ENCODE data around the gene RET. TPM values are rescaled to one million over a fixed set of nuclear protein-coding genes. Genes with fewer than 3 reads are reported as not detected.

Gene RET
- total RNA-seq, 2 donors from 2014 or later: 0.14 TPM; not detected in 1

GRCh38 chr10:43083764-43084163 lies 6.9 kb downstream of the RET start:
- Histone ChIP-seq H3K4me3 (no peak overlapping the region), H3K9me3 (no peaks in the 10 kb centered on the region), H3K27ac (no peak overlapping the region), H3K27me3 (replicated peaks; ENCODE audit: insufficient read depth) (no peaks in the 10 kb centered on the region), H3K4me1 (ENCODE audit: control insufficient read depth in 1 of 2, low read depth in 2 of 2) (no peaks in the 10 kb centered on the region), H3K36me3 (no peaks in the 10 kb centered on the region)
- TF ChIP-seq, protein P1, sequence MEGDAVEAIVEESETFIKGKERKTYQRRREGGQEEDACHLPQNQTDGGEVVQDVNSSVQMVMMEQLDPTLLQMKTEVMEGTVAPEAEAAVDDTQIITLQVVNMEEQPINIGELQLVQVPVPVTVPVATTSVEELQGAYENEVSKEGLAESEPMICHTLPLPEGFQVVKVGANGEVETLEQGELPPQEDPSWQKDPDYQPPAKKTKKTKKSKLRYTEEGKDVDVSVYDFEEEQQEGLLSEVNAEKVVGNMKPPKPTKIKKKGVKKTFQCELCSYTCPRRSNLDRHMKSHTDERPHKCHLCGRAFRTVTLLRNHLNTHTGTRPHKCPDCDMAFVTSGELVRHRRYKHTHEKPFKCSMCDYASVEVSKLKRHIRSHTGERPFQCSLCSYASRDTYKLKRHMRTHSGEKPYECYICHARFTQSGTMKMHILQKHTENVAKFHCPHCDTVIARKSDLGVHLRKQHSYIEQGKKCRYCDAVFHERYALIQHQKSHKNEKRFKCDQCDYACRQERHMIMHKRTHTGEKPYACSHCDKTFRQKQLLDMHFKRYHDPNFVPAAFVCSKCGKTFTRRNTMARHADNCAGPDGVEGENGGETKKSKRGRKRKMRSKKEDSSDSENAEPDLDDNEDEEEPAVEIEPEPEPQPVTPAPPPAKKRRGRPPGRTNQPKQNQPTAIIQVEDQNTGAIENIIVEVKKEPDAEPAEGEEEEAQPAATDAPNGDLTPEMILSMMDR (IDR thresholded peaks at IDR 0.05): no peak
- ATAC-seq (ENCODE audit: insufficient number of reproducible peaks, low FRiP score, low read depth) (no peak), DNase-seq (ENCODE audit: low spot score) (no peak)

DNA sequence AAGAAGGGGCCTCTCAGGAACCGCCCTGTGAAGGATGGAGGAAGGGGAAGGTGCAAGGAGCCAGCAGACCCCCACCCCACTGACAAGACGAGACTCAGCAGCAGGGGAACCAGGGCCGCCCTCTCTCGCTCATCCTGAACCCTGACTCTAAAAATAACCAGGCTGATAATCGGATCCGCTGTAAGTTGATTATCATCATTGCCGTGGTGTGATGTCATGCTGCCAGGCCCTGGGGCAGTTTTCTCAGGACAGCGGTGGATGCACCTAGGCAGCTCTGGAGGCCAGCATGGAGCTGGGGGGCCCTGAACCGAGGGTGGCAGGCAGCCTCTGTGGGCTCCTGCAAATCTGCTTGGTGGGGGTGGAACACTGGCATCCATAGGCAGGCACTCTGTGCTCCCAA lies 7.9 kb downstream of the RET start:
- H3K36me3 ChIP-seq: no peaks in the 10 kb centered on the region
- no peak for ATAC-seq (ENCODE audit: insufficient number of reproducible peaks, low FRiP score, low read depth)
- no peak for DNase-seq (ENCODE audit: low spot score)
- H3K27ac ChIP-seq: no peak overlapping the region
- H3K4me1 ChIP-seq (ENCODE audit: control insufficient read depth in 1 of 2, low read depth in 2 of 2): no peaks in the 10 kb centered on the region
- no peaks in the 10 kb centered on the region for H3K9me3 ChIP-seq
- no peak overlapping the region for H3K4me3 ChIP-seq
- H3K27me3 ChIP-seq (replicated peaks; ENCODE audit: insufficient read depth): no peaks in the 10 kb centered on the region
- TF ChIP-seq, protein P1 (IDR thresholded peaks at IDR 0.05): no peak

DNA sequence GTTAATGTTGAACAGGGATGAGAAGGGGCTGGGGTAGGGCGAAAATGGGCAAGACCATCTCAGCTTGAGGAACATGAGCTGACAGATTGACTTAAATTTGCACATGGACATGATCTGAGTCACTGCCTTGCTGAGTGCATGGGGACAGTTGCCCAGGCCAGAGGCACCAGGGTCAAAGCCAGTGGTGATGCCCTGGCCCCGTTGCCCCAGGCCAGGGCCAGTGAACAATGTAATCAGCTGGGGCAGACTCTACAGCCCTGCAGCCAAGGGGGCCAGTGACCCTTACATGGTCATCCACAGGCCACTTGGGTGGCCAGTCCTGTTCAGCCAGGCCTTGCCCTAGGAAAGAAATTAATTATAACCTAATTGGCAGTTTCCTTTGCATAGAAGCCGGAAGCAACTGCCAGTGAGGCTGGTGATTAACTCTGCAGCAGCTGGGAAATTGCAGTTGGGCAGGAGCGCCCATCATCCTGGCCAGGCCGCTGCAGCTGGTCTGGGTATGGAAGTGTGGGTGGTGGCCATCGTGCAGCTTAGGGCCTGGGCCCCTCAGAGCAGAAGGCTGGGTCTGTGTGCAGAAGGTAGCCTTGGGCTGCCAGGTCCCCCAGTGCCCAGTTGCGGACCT lies 9.6 kb downstream of the RET start:
- Histone ChIP-seq H3K4me1 (ENCODE audit: control insufficient read depth in 1 of 2, low read depth in 2 of 2) (no peaks in the 10 kb centered on the region), H3K9me3 (no peaks in the 10 kb centered on the region), H3K4me3 (no peak overlapping the region), H3K27ac (no peak overlapping the region), H3K36me3 (no peaks in the 10 kb centered on the region), H3K27me3 (replicated peaks; ENCODE audit: insufficient read depth) (no peaks in the 10 kb centered on the region)
- TF ChIP-seq, protein P1 (IDR thresholded peaks at IDR 0.05): no peak
- no peak for DNase-seq (ENCODE audit: low spot score)
- ATAC-seq (ENCODE audit: insufficient number of reproducible peaks, low FRiP score, low read depth): no peak

DNA sequence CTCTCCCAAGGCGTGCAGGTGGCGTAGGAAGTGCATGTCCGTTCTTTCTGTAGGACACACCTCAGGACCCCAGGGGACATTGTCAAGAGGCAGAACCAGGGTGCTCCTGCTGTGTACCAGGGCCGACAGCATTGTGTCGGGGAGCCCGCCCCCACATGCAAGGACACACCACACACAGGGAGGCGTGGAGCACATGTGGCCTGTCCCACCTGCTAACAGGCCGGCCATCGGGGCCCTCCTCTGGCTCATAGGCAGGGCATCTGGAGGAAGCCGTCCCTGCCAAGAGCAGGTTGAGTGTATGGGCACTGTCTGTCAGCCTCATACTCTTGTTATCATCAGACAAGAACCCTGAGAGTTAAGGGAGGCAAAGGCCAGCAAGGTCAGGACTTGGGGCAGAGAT lies 12.7 kb downstream of the RET start:
- DNase-seq (ENCODE audit: low spot score) (no peak), ATAC-seq (ENCODE audit: insufficient number of reproducible peaks, low FRiP score, low read depth) (no peak)
- Histone ChIP-seq H3K4me1 (ENCODE audit: control insufficient read depth in 1 of 2, low read depth in 2 of 2) (no peaks in the 10 kb centered on the region), H3K36me3 (no peaks in the 10 kb centered on the region), H3K9me3 (no peaks in the 10 kb centered on the region), H3K4me3 (no peak overlapping the region), H3K27ac (no peak overlapping the region), H3K27me3 (replicated peaks; ENCODE audit: insufficient read depth) (no peaks in the 10 kb centered on the region)
- TF ChIP-seq, protein P1 (IDR thresholded peaks at IDR 0.05): no peak

DNA sequence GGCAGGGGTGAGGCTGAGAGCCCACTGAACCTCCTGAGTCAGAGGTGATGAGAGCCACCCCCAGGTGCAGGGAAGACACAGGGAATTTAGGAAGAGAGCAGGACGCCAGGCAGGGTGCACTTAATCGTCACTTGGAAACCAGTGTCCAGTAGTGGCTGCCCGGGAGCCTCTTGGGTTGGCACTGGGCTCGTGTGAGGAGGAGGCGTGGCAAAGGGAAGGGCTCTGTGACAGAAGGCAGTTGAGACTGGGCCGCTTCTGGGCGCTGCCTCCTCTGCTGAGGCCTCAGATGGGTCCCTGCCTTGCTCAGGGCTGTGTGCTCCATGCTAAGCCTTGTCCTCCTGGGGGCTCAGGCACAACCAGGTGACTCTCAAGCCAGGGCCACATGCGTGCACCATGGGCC lies 13.3 kb downstream of the RET start:
- DNase-seq (ENCODE audit: low spot score): no peak
- H3K36me3 ChIP-seq: no peaks in the 10 kb centered on the region
- H3K27ac ChIP-seq: no peak overlapping the region
- no peaks in the 10 kb centered on the region for H3K27me3 ChIP-seq (replicated peaks; ENCODE audit: insufficient read depth)
- no peak overlapping the region for H3K4me3 ChIP-seq
- H3K4me1 ChIP-seq (ENCODE audit: control insufficient read depth in 1 of 2, low read depth in 2 of 2): no peaks in the 10 kb centered on the region
- no peak for ATAC-seq (ENCODE audit: insufficient number of reproducible peaks, low FRiP score, low read depth)
- H3K9me3 ChIP-seq: no peaks in the 10 kb centered on the region
- TF ChIP-seq, protein P1 (IDR thresholded peaks at IDR 0.05): no peak

Data from thoracic aorta (tissue), 2 donors.